H1 (cell line): ENCODE results near the gene CNOT6L. TPM values are rescaled to one million over a fixed set of nuclear protein-coding genes. Genes with fewer than 3 reads are reported as not detected.

ENCODE experiments used
- CTCF ChIA-PET: fragments of 300-600 bp; sonication (Branson Sonifier 250); formaldehyde crosslinking; loops from one replicate; lab custom pipeline; 2021; ENCODE audit not compliant: partially characterized antibody; lab: Charles Lee
- POLR2A ChIA-PET: fragments of 300-600 bp; sonication (Branson Sonifier 250); formaldehyde crosslinking; loops from one replicate; lab custom pipeline; 2021; ENCODE audit warnings: inconsistent platforms; ENCODE audit not compliant: partially characterized antibody; lab: Charles Lee
- DNase-seq, 2 experiments: peaks; one replicate each; pipeline versions ENCODE4 v3.0.0 to v3.0.0-alpha.2; 2010 to 2022; ENCODE audit warnings: low spot score in 2 of 2, low read depth in 1 of 2, mixed read lengths in 1 of 2
- FAIRE-seq: peaks from 2 replicates; lab custom pipeline; 2011; peaks lifted over from hg19 to GRCh38; lab: Jason Lieb, UNC
- H2AFZ ChIP-seq: 2 replicates; pipeline ENCODE4 v1.8.1; 2012; ENCODE audit warnings: low read length, inconsistent platforms
- H2AK5ac ChIP-seq: 2 replicates; pipeline ENCODE4 v1.6.1; 2013; ENCODE audit warnings: low read depth, low read length
- H2BK120ac ChIP-seq: replicated peaks from 2 replicates; pipeline ENCODE3; 2013; ENCODE audit warnings: low read depth, low read length, inconsistent platforms
- H2BK12ac ChIP-seq: 2 replicates; pipeline ENCODE4 v1.6.1; 2013; ENCODE audit warnings: low read depth, low read length
- H2BK15ac ChIP-seq: 2 replicates; pipeline ENCODE4 v1.6.1; 2013; ENCODE audit warnings: low read length
- H2BK20ac ChIP-seq: 2 replicates; pipeline ENCODE4 v1.6.1; 2013; ENCODE audit warnings: low read length
- H2BK5ac ChIP-seq: 2 replicates; pipeline ENCODE4 v1.6.1; 2013; ENCODE audit warnings: low read depth, low read length
- H3K14ac ChIP-seq: 2 replicates; pipeline ENCODE4 v1.6.1; 2013; ENCODE audit warnings: inconsistent platforms; ENCODE audit not compliant: insufficient read length
- H3K18ac ChIP-seq: 2 replicates; pipeline ENCODE4 v1.6.1; 2013; ENCODE audit warnings: low read length; ENCODE audit errors: extremely low read depth
- H3K23ac ChIP-seq: 2 replicates; pipeline ENCODE4 v1.6.1; 2013; ENCODE audit warnings: inconsistent platforms; ENCODE audit not compliant: insufficient read length
- H3K23me2 ChIP-seq: 2 replicates; pipeline ENCODE4 v1.6.1; 2013; ENCODE audit warnings: low read depth, low read length
- H3K27ac ChIP-seq: 2 replicates; pipeline ENCODE4 v1.6.1; 2011; ENCODE audit warnings: low read depth, low read length, inconsistent platforms
- H3K27me3 ChIP-seq, 4 experiments: replicated peaks in 1 of 4; 1 replicate in 1 of 4; 2 replicates in 3 of 4; pipeline versions ENCODE4 v1.6.1 to v1.8.1; 2011 to 2013; ENCODE audit warnings: low read length in 3 of 4, mild to moderate bottlenecking in 3 of 4, inconsistent platforms in 2 of 4, mixed read lengths in 2 of 4, moderate library complexity in 1 of 4; ENCODE audit not compliant: control insufficient read depth in 3 of 4, insufficient read depth in 3 of 4; ENCODE audit errors: extremely low read depth in 1 of 4
- H3K36me3 ChIP-seq, 4 experiments: 2 replicates each; pipeline versions ENCODE4 v1.6.1 to v1.8.1; 2011 to 2013; ENCODE audit warnings: mild to moderate bottlenecking in 4 of 4, low read length in 3 of 4, moderate library complexity in 2 of 4, control low read depth in 1 of 4, inconsistent platforms in 1 of 4; ENCODE audit not compliant: insufficient read depth in 4 of 4, control insufficient read depth in 2 of 4
- H3K4ac ChIP-seq: replicated peaks from 2 replicates; pipeline ENCODE3; 2013; ENCODE audit warnings: low read length, low read depth, mixed read lengths, inconsistent platforms; ENCODE audit not compliant: insufficient read length
- H3K4me1 ChIP-seq, 4 experiments: replicated peaks in 1 of 4; 1 replicate in 1 of 4; 2 replicates in 3 of 4; pipeline versions ENCODE4 v1.6.1 to v1.8.1; 2011 to 2013; ENCODE audit warnings: low read length in 3 of 4, inconsistent platforms in 2 of 4, mixed read lengths in 1 of 4; ENCODE audit not compliant: insufficient read depth in 4 of 4, control insufficient read depth in 3 of 4
- H3K4me2 ChIP-seq, 2 experiments: 2 replicates each; pipeline versions ENCODE4 v1.6.1 to v1.8.1; 2011 to 2013; ENCODE audit warnings: low read depth in 2 of 2, low read length in 2 of 2, control low read depth in 1 of 2, inconsistent platforms in 1 of 2, mild to moderate bottlenecking in 1 of 2; ENCODE audit not compliant: insufficient read depth in 1 of 2
- H3K4me3 ChIP-seq, 4 experiments: fragments of 200-600, 300-600 bp in 1 of 4; sonication (generic), shearing (Covaris generic), sonication (Bioruptor Twin) in 1 of 4; 2 replicates each; pipeline versions ENCODE4 v1.5.1 to v1.8.1; 2011 to 2016; ENCODE audit warnings: low read length in 4 of 4, low read depth in 3 of 4, control low read depth in 2 of 4, inconsistent platforms in 2 of 4, mild to moderate bottlenecking in 2 of 4, mixed read lengths in 1 of 4, moderate library complexity in 1 of 4; ENCODE audit not compliant: insufficient read depth in 2 of 4; ENCODE audit errors: extremely low read depth in 1 of 4
- H3K56ac ChIP-seq: replicated peaks from 2 replicates; pipeline ENCODE3; 2013; ENCODE audit warnings: low read depth, mild to moderate bottlenecking, mixed read lengths, low read length, inconsistent platforms; ENCODE audit not compliant: insufficient read length
- H3K79me1 ChIP-seq: 2 replicates; pipeline ENCODE4 v1.6.1; 2013; ENCODE audit warnings: low read depth, low read length, control low read depth
- H3K79me2 ChIP-seq, 2 experiments: 2 replicates each; pipeline versions ENCODE4 v1.6.1 to v1.8.1; 2012 to 2013; ENCODE audit warnings: low read length in 2 of 2, mild to moderate bottlenecking in 2 of 2, inconsistent platforms in 1 of 2; ENCODE audit not compliant: insufficient read depth in 2 of 2, control insufficient read depth in 1 of 2
- H3K9ac ChIP-seq, 4 experiments: replicated peaks in 1 of 4; 1 replicate in 1 of 4; 2 replicates in 3 of 4; pipeline versions ENCODE4 v1.6.1 to v1.8.1; 2011 to 2013; ENCODE audit warnings: low read depth in 3 of 4, low read length in 3 of 4, control low read depth in 2 of 4, mild to moderate bottlenecking in 2 of 4, moderate library complexity in 2 of 4, inconsistent platforms in 1 of 4; ENCODE audit errors: extremely low read depth in 1 of 4
- H3K9me3 ChIP-seq, 2 experiments: 2 replicates each; pipeline versions ENCODE4 v1.6.1 to v1.8.1; 2012 to 2013; ENCODE audit warnings: mild to moderate bottlenecking in 2 of 2, moderate library complexity in 2 of 2, control low read depth in 1 of 2, inconsistent platforms in 1 of 2, low read depth in 1 of 2, low read length in 1 of 2, mixed read lengths in 1 of 2; ENCODE audit not compliant: insufficient read depth in 2 of 2
- H4K20me1 ChIP-seq, 2 experiments: replicated peaks in 1 of 2; 2 replicates each; pipeline versions ENCODE3 to v1.8.1; 2011 to 2013; ENCODE audit warnings: inconsistent platforms in 2 of 2, low read length in 2 of 2, mild to moderate bottlenecking in 1 of 2; ENCODE audit not compliant: insufficient read depth in 2 of 2, control insufficient read depth in 1 of 2
- H4K5ac ChIP-seq: 2 replicates; pipeline ENCODE4 v1.6.1; 2013; ENCODE audit warnings: low read length, low read depth, mixed read lengths, inconsistent platforms; ENCODE audit not compliant: insufficient read length
- H4K8ac ChIP-seq: 2 replicates; pipeline ENCODE4 v1.8.0; 2013; ENCODE audit warnings: mild to moderate bottlenecking, moderate library complexity, low read length, inconsistent platforms; ENCODE audit not compliant: insufficient read depth; ENCODE audit errors: extremely low read depth
- H4K91ac ChIP-seq: replicated peaks from 2 replicates; pipeline ENCODE3; 2013; ENCODE audit warnings: low read length, mixed read lengths, inconsistent platforms; ENCODE audit not compliant: insufficient read length
- SP4 ChIP-seq: IDR thresholded peaks from 2 replicates; pipeline ENCODE4 v1.6.1; 2012; ENCODE audit warnings: low read length, inconsistent platforms
- TAF7 ChIP-seq: optimal IDR thresholded peaks from 2 replicates; pipeline ENCODE3; 2011; ENCODE audit warnings: low read depth, mild to moderate bottlenecking, inconsistent platforms, low read length, moderate library complexity, borderline replicate concordance
- WGBS, 2 experiments: shearing (Covaris generic) in 1 of 2; methylation state at CpG; one replicate each; pipeline versions ENCODE4 v1.1.6 to v1.1.7; 2013 to 2015; ENCODE audit warnings: low lambda C conversion rate in 2 of 2, mixed read lengths in 2 of 2, inconsistent platforms in 1 of 2, low coverage in 1 of 2, missing lambda C conversion rate in 1 of 2; ENCODE audit not compliant: insufficient replicate concordance in 2 of 2, insufficient coverage in 1 of 2, insufficient read length in 1 of 2; ENCODE audit errors: extremely low coverage in 1 of 2, missing lambda C conversion rate in 1 of 2; 5-methylcytosine and 5-hydroxymethylcytosine counted together
- polyA plus RNA-seq, 7 experiments: library from polyadenylated mRNA; depleted of rRNA in 3 of 7; stranded (reverse) in 5 of 7; unstranded in 2 of 7; fragments of >200 nt in 5 of 7; fragments of 200-250 nt in 2 of 7; gene quantifications; 1 replicate in 5 of 7; 2 replicates in 1 of 7; 4 replicates in 1 of 7; pipeline versions ENCODE4 v1.2.1 to v1.2.3, GENCODE V29; 2011 to 2013; ENCODE audit warnings: missing spikeins in 2 of 7, mixed read lengths in 2 of 7
- total RNA-seq: library from RNA; stranded (reverse); fragmentation: NEBNext Ultra II Directional; extraction: Animal tissue kit (Norgen Biotek cat#: 25700); gene quantifications from 2 replicates; pipeline ENCODE4 v1.2.1, GENCODE V29; 2021

The CNOT6L gene
- total and polyA plus RNA-seq, 2 of the 8 experiments (the other 6 are each of a cell fraction or from before 2014, with no cell fraction given) = 2.0 to 22.4 TPM

DNA sequence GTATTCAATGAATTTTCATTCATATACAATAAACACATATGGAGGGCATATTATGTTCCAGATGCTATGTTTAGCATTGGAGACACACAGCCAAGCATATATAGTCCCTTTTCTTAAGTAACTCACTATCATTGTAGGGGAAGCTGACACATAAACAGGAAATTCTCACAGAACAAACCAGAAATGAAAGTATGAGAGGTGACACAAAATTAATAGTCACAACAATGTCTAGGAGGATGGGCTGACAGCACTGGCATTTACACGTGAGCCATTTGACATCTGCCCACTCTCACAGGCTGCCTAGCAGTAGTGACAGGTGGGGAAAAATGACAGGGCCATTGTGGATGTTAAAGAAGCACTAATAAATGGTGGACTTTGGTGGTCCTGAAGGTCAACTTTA is 2.6 kb upstream of the CNOT6L start:
- Histone ChIP-seq H3K4me1 (peaks cover 0 to 4% (median 2%) of the 10 kb centered on the region in 4 experiments; a peak in 4 of 7 replicates), H3K79me2 (peaks cover 0 to 5% of the 10 kb centered on the region in 2 experiments; a peak in 1 of 4 replicates), H3K23ac (no peak overlapping the region), H3K23me2 (peaks cover 8% of the 10 kb centered on the region; the same call in 1 of the 2 replicates), H3K27me3 (peaks cover 0 to 5% (median 2%) of the 10 kb centered on the region in 4 experiments; a peak in 2 of 7 replicates), H3K4me2 (no peak overlapping the region), H3K4me3 (no peak overlapping the region), H2BK20ac (no peak overlapping the region), H4K91ac (no peak overlapping the region), H3K27ac (no peak overlapping the region), H3K18ac (no peak overlapping the region), H3K79me1 (no peaks in the 10 kb centered on the region), H3K9me3 (no peaks in the 10 kb centered on the region), H3K56ac (no peak overlapping the region), H2BK15ac (no peak overlapping the region), H4K8ac (no peak overlapping the region), H3K4ac (no peak overlapping the region), H2BK120ac (no peak overlapping the region), H4K20me1 (peaks cover 0 to 2% of the 10 kb centered on the region in 2 experiments), H2BK5ac (no peak overlapping the region), H2AFZ (no peak overlapping the region), H2BK12ac (no peak overlapping the region), H2AK5ac (no peak overlapping the region), H4K5ac (no peak overlapping the region), H3K36me3 (no peaks in the 10 kb centered on the region), H3K14ac (no peak overlapping the region), H3K9ac (no peak overlapping the region)
- TF ChIP-seq SP4 (no peak), TAF7 (no peak)
- WGBS, 2 experiments = 94% methylated on average over 1 of the region's 1 CpG; no CpG with 5 or more reads in 1 of the 2 experiments
- POLR2A ChIA-PET = no interaction called here
- DNase-seq (no peak), FAIRE-seq (no peak)
- CTCF ChIA-PET = no interaction called here
